Measurements from ENCODE around the gene MB. TPM values are rescaled to one million over a fixed set of nuclear protein-coding genes. Genes with fewer than 3 reads are reported as not detected.

The MB gene
- total and polyA plus RNA-seq, 2 experiments from 2014 or later, result not detected

DNA sequence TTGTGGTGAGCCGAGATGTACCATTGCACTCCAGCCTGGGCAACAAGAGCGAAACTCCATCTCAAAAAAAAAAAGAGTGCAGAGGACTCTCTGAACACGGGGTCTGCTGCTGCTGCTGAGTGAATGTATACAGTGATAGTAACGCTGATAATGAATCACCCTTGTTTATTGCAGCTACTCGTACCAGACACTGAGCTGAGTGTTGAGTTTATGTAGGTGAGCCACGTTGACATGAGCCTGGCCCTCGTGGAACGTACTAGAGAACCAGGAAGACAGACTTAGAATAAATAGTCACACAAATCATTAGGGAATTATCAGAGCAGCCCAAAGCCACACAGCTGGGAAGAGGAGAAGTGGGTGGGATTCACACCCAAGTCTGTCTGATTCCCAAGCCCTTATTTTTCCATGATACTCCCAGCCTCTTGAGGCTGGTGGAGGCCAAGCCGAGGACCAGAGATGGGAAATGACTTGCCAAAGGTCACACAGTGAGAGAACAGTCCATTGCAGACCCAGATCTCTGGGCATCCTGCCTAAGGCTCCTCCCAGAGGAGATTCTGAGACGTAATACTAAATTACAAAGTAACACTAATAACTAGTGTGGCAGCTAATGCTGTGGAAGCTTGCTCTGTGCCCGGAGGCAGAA, 34.8 kb downstream of the MB start (continued):
- TF ChIP-seq ZNF331 (CRISPR knock-in tag; IDR thresholded peaks at IDR 0.05; ENCODE audit: low read depth), result no peak

- Histone ChIP-seq H3K9me2 (ENCODE audit: insufficient read depth) (no peaks in the 10 kb centered on the region), H3K79me2 (replicated peaks; ENCODE audit: insufficient read depth) (no peaks in the 10 kb centered on the region), H3K27ac (ENCODE audit: low read depth) (no peak overlapping the region), H3K4me3 (no peak overlapping the region), H3K4me2 (no peak overlapping the region), H3F3A (replicated peaks; ENCODE audit: low read depth) (no peaks in the 10 kb centered on the region), H4K20me1 (replicated peaks; ENCODE audit: insufficient read depth) (no peaks in the 10 kb centered on the region), H3K4me1 (ENCODE audit: insufficient read depth) (no peaks in the 10 kb centered on the region), H3K36me3 (ENCODE audit: insufficient read depth) (no peaks in the 10 kb centered on the region), H3K27me3 (ENCODE audit: insufficient read depth) (no peaks in the 10 kb centered on the region), H2AFZ (no peak overlapping the region)
- Mint-ChIP-seq H3K27me3 (ENCODE audit: insufficient read depth, low read depth, poor library complexity) (peaks cover 14% of the 10 kb centered on the region), H3K27ac (no peak overlapping the region), H3K4me1 (no peaks in the 10 kb centered on the region), H3K9me3 (no peaks in the 10 kb centered on the region; the same call in 2 of the 3 replicates), H3K4me3 (no peak overlapping the region), H3K36me3 (ENCODE audit: low read depth) (no peaks in the 10 kb centered on the region)
- no peak for TF ChIP-seq ZNF114 (CRISPR knock-in tag; IDR thresholded peaks at IDR 0.05)
- no peak for TF ChIP-seq STAT1 (IDR thresholded peaks at IDR 0.05; ENCODE audit: unreplicated experiment)
- TF ChIP-seq, protein P1, sequence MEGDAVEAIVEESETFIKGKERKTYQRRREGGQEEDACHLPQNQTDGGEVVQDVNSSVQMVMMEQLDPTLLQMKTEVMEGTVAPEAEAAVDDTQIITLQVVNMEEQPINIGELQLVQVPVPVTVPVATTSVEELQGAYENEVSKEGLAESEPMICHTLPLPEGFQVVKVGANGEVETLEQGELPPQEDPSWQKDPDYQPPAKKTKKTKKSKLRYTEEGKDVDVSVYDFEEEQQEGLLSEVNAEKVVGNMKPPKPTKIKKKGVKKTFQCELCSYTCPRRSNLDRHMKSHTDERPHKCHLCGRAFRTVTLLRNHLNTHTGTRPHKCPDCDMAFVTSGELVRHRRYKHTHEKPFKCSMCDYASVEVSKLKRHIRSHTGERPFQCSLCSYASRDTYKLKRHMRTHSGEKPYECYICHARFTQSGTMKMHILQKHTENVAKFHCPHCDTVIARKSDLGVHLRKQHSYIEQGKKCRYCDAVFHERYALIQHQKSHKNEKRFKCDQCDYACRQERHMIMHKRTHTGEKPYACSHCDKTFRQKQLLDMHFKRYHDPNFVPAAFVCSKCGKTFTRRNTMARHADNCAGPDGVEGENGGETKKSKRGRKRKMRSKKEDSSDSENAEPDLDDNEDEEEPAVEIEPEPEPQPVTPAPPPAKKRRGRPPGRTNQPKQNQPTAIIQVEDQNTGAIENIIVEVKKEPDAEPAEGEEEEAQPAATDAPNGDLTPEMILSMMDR (conservative IDR thresholded peaks at IDR 0.05; ENCODE audit: low read depth in 2 of 2), result no peak
- no peak for TF ChIP-seq EZH2phosphoT487 (IDR thresholded peaks at IDR 0.05; ENCODE audit: unreplicated experiment)
- TF ChIP-seq CREB1 (CRISPR knock-in tag; IDR thresholded peaks at IDR 0.05; ENCODE audit: low read depth), result no peak
- no peak for TF ChIP-seq EZH2 (IDR thresholded peaks at IDR 0.05; ENCODE audit: low read depth, unreplicated experiment)
- TF ChIP-seq, protein P2, sequence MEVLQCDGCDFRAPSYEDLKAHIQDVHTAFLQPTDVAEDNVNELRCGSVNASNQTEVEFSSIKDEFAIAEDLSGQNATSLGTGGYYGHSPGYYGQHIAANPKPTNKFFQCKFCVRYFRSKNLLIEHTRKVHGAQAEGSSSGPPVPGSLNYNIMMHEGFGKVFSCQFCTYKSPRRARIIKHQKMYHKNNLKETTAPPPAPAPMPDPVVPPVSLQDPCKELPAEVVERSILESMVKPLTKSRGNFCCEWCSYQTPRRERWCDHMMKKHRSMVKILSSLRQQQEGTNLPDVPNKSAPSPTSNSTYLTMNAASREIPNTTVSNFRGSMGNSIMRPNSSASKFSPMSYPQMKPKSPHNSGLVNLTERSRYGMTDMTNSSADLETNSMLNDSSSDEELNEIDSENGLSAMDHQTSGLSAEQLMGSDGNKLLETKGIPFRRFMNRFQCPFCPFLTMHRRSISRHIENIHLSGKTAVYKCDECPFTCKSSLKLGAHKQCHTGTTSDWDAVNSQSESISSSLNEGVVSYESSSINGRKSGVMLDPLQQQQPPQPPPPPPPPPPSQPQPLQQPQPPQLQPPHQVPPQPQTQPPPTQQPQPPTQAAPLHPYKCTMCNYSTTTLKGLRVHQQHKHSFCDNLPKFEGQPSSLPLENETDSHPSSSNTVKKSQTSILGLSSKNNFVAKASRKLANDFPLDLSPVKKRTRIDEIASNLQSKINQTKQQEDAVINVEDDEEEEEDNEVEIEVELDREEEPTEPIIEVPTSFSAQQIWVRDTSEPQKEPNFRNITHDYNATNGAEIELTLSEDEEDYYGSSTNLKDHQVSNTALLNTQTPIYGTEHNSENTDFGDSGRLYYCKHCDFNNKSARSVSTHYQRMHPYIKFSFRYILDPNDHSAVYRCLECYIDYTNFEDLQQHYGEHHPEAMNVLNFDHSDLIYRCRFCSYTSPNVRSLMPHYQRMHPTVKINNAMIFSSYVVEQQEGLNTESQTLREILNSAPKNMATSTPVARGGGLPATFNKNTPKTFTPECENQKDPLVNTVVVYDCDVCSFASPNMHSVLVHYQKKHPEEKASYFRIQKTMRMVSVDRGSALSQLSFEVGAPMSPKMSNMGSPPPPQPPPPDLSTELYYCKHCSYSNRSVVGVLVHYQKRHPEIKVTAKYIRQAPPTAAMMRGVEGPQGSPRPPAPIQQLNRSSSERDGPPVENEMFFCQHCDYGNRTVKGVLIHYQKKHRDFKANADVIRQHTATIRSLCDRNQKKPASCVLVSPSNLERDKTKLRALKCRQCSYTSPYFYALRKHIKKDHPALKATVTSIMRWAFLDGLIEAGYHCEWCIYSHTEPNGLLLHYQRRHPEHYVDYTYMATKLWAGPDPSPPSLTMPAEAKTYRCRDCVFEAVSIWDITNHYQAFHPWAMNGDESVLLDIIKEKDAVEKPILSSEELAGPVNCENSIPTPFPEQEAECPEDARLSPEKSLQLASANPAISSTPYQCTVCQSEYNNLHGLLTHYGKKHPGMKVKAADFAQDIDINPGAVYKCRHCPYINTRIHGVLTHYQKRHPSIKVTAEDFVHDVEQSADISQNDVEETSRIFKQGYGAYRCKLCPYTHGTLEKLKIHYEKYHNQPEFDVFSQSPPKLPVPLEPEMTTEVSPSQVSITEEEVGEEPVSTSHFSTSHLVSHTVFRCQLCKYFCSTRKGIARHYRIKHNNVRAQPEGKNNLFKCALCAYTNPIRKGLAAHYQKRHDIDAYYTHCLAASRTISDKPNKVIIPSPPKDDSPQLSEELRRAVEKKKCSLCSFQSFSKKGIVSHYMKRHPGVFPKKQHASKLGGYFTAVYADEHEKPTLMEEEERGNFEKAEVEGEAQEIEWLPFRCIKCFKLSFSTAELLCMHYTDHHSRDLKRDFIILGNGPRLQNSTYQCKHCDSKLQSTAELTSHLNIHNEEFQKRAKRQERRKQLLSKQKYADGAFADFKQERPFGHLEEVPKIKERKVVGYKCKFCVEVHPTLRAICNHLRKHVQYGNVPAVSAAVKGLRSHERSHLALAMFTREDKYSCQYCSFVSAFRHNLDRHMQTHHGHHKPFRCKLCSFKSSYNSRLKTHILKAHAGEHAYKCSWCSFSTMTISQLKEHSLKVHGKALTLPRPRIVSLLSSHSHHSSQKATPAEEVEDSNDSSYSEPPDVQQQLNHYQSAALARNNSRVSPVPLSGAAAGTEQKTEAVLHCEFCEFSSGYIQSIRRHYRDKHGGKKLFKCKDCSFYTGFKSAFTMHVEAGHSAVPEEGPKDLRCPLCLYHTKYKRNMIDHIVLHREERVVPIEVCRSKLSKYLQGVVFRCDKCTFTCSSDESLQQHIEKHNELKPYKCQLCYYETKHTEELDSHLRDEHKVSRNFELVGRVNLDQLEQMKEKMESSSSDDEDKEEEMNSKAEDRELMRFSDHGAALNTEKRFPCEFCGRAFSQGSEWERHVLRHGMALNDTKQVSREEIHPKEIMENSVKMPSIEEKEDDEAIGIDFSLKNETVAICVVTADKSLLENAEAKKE (CRISPR knock-in tag; IDR thresholded peaks at IDR 0.05), result no peak
- no peak for TF ChIP-seq ZNF331 (CRISPR knock-in tag; IDR thresholded peaks at IDR 0.05; ENCODE audit: low read depth)
- TF ChIP-seq POLR2AphosphoS5 (IDR thresholded peaks at IDR 0.05; ENCODE audit: low read depth), result no peak
- DNase-seq (ENCODE audit: low spot score) (no peak), ATAC-seq (no peak)
Observed at GRCh38 chr22:35581023-35581413, 36.1 kb downstream of the MB start.
